T-helper 1 cell treated with Interleukin-12 subunit alpha and Interleukin-12 subunit beta and Interleukin-4 antibody, amounts not matched to agents 30 μg/mL and 1 μg/mL, for 36 hours (primary cell): Measurements from ENCODE around the gene TJP1.
A peak's percentile ranks its signal among the peaks of the same experiment; 100 is the strongest.

Source experiments
- H3K27ac Mint-ChIP-seq: one replicate; pipeline ENCODE4 v1.8.0; 2021; ENCODE audit warnings: mild to moderate bottlenecking, mixed read lengths
- H3K27me3 Mint-ChIP-seq: one replicate; pipeline ENCODE4 v1.8.0; 2021; ENCODE audit warnings: low read depth, mixed read lengths
- H3K36me3 Mint-ChIP-seq: one replicate; pipeline ENCODE4 v1.8.0; 2021; ENCODE audit warnings: low read depth, mixed read lengths
- H3K4me1 Mint-ChIP-seq: one replicate; pipeline ENCODE4 v1.8.0; 2021; ENCODE audit warnings: low read depth, mixed read lengths
- H3K4me3 Mint-ChIP-seq: one replicate; pipeline ENCODE4 v1.8.0; 2021; ENCODE audit warnings: mild to moderate bottlenecking, moderate library complexity, mixed read lengths
- H3K9me3 Mint-ChIP-seq: one replicate; pipeline ENCODE4 v1.8.0; 2021; ENCODE audit warnings: mixed read lengths

Gene TJP1

GRCh38 chr15:29822100-29822683 is at the start of gene TJP1:
TJP1 (minus strand) TSS chr15:29822468; CDS start chr15:29822028, 440 bp downstream.
- Mint-ChIP-seq H3K9me3 (peaks cover 25% of the 10 kb centered on the region), H3K27me3 (peaks cover 64% of the 10 kb centered on the region), H3K27ac (peak within 1 kb of the TSS; percentile 23), H3K36me3 (peaks cover 4% of the 10 kb centered on the region), H3K4me1 (peaks cover 9% of the 10 kb centered on the region), H3K4me3 (no peak within 1 kb of the TSS)

DNA sequence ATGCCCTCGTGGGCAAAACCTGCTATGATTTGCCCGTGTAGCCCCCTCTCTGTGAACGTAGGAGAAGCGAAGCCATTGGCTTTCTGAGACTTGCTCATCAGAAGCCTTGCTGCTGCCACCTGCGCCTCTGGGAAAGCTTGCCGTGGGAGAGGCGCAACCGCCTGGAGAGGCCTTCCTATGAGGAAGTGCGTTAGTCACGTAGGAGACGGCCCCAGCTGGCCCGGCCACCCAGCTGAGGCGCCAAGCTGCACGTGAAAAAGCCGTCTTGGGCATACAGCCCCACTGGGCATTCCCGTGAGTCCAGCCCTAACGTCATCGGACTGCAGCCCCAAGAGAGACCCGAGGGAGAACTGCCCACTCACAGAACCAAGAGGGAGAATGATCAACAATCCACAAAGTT is 49.1 kb upstream of the TJP1 start:
- Mint-ChIP-seq H3K36me3 (no peaks in the 10 kb centered on the region), H3K27ac (no peak overlapping the region), H3K9me3 (no peaks in the 10 kb centered on the region), H3K4me1 (no peaks in the 10 kb centered on the region), H3K27me3 (peaks cover 4% of the 10 kb centered on the region), H3K4me3 (no peak overlapping the region)

DNA sequence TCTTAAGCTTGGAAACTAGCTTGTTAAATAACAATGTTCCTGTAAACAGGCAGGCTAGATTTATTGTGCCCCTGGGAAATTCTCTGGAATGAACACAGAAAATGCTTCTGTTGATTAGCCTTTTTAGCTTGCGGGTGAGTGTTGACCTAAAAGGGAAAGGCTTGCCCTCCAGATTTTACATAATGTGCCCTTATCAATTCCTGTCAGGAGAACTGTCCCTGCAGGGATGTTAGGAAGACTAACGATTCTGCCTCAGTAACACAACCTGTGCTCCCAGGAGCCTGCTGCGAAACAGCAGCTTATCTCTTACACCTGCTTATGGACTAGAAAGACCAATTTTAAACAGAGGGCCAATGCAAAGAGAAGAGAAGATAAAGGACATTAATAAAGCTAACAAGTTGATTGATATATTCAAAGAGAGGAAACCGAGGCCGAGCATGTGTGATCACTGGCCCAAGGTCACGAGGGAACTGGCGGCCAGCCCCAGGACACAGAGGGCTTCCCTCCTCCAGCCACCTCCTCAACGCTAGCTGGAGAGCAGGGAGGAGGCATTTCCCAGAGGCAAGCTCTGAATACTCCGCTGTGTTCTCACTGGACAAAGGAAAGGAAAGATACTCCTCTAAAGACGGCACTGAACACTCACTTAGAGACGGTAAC is 48.4 kb upstream of the TJP1 start:
- no peaks in the 10 kb centered on the region for H3K4me1 Mint-ChIP-seq
- H3K27me3 Mint-ChIP-seq = peaks cover 4% of the 10 kb centered on the region
- no peak overlapping the region for H3K4me3 Mint-ChIP-seq
- no peak overlapping the region for H3K27ac Mint-ChIP-seq
- H3K9me3 Mint-ChIP-seq = no peaks in the 10 kb centered on the region
- no peaks in the 10 kb centered on the region for H3K36me3 Mint-ChIP-seq

- peaks cover 4% of the 10 kb centered on the region for H3K27me3 Mint-ChIP-seq
- H3K9me3 Mint-ChIP-seq = no peaks in the 10 kb centered on the region
- no peaks in the 10 kb centered on the region for H3K4me1 Mint-ChIP-seq
- no peak overlapping the region for H3K4me3 Mint-ChIP-seq
- no peak overlapping the region for H3K27ac Mint-ChIP-seq
- H3K36me3 Mint-ChIP-seq = no peaks in the 10 kb centered on the region
These were observed 45.2 kb upstream of the TJP1 start for GRCh38 chr15:29867241-29868000.

DNA sequence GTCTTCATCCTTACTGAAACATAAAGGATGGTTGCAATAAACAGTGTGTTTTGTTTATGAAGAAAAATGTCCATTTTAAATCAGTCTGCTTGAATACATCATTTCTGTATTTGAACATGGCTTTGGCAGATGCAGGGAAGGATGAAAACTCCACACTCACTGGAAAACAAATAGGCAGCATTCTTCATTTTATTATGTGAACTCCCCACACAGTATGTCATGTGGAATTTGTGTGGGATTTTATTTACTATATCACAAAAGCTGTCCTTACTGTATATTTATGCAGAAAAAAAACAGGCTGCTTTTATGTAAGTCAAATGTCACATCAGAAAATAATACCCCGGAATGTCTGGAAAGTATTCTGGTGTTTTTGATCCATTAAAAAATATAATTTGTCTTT is 44.1 kb upstream of the TJP1 start:
- Mint-ChIP-seq H3K4me1 (no peaks in the 10 kb centered on the region), H3K9me3 (no peaks in the 10 kb centered on the region), H3K36me3 (no peaks in the 10 kb centered on the region), H3K4me3 (no peak overlapping the region), H3K27me3 (no peaks in the 10 kb centered on the region), H3K27ac (no peak overlapping the region)

GRCh38 chr15:29864501-29864900 is 42.2 kb upstream of the TJP1 start:
- no peaks in the 10 kb centered on the region for H3K9me3 Mint-ChIP-seq
- no peaks in the 10 kb centered on the region for H3K36me3 Mint-ChIP-seq
- no peak overlapping the region for H3K27ac Mint-ChIP-seq
- no peaks in the 10 kb centered on the region for H3K27me3 Mint-ChIP-seq
- H3K4me3 Mint-ChIP-seq = no peak overlapping the region
- no peaks in the 10 kb centered on the region for H3K4me1 Mint-ChIP-seq

GRCh38 chr15:29863438-29863837 is 41.2 kb upstream of the TJP1 start:
- H3K27ac Mint-ChIP-seq = no peak overlapping the region
- H3K4me1 Mint-ChIP-seq = no peaks in the 10 kb centered on the region
- H3K27me3 Mint-ChIP-seq = no peaks in the 10 kb centered on the region
- no peaks in the 10 kb centered on the region for H3K36me3 Mint-ChIP-seq
- H3K4me3 Mint-ChIP-seq = no peak overlapping the region
- no peaks in the 10 kb centered on the region for H3K9me3 Mint-ChIP-seq

GRCh38 chr15:29862271-29862670 is 40.0 kb upstream of the TJP1 start:
- H3K36me3 Mint-ChIP-seq = no peaks in the 10 kb centered on the region
- no peaks in the 10 kb centered on the region for H3K4me1 Mint-ChIP-seq
- no peak overlapping the region for H3K4me3 Mint-ChIP-seq
- H3K27me3 Mint-ChIP-seq = no peaks in the 10 kb centered on the region
- no peaks in the 10 kb centered on the region for H3K9me3 Mint-ChIP-seq
- H3K27ac Mint-ChIP-seq = no peak overlapping the region

DNA sequence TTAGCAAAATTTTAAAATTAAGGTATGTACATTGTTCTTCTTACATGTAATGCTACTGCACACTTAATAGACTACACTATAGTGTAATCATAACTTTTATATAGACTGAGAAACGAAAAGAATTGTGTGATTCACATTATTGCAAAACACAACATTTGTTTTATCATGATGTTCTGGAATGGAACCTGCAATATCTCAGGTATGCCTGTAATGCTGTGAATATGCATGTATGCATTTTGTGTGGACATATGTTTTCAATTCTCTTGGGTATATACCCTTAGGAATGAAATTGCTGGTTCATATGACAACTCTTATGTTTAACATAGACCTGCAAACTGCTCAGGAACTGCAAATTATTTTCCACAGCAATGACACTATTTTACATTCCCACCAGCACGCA is 38.6 kb upstream of the TJP1 start:
- Mint-ChIP-seq H3K27me3 (no peaks in the 10 kb centered on the region), H3K36me3 (no peaks in the 10 kb centered on the region), H3K9me3 (no peaks in the 10 kb centered on the region), H3K27ac (no peak overlapping the region), H3K4me3 (no peak overlapping the region), H3K4me1 (no peaks in the 10 kb centered on the region)

GRCh38 chr15:29859973-29860715 is 37.9 kb upstream of the TJP1 start:
- no peaks in the 10 kb centered on the region for H3K9me3 Mint-ChIP-seq
- H3K4me1 Mint-ChIP-seq = no peaks in the 10 kb centered on the region

DNA sequence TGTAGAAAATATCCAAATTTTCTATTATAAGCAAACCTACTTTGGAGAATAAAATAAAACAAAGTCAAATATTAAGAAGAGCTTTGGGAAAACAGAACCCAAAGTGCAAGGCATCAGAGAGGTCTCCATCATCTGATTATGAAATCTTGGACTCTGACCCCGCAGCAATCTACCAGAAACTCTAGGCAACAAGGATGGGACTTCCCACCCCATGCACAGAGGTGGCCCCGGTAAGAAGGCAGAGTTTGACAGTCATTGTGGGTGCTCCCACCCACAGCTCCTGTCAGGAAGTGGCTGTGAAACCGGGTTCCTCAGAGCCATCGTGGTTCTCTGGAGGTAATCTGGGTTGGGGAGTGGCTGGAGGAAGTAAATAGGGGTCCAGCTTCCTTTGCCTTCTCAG is 37.0 kb upstream of the TJP1 start:
- H3K27me3 Mint-ChIP-seq = no peaks in the 10 kb centered on the region
- H3K9me3 Mint-ChIP-seq = no peaks in the 10 kb centered on the region
- no peak overlapping the region for H3K4me3 Mint-ChIP-seq
- H3K27ac Mint-ChIP-seq = no peak overlapping the region
- H3K4me1 Mint-ChIP-seq = no peaks in the 10 kb centered on the region
- no peaks in the 10 kb centered on the region for H3K36me3 Mint-ChIP-seq

More at GRCh38 chr15:29859973-29860715, 37.9 kb upstream of the TJP1 start:
- Mint-ChIP-seq H3K27ac (no peak overlapping the region), H3K4me3 (no peak overlapping the region), H3K27me3 (no peaks in the 10 kb centered on the region), H3K36me3 (no peaks in the 10 kb centered on the region)

DNA sequence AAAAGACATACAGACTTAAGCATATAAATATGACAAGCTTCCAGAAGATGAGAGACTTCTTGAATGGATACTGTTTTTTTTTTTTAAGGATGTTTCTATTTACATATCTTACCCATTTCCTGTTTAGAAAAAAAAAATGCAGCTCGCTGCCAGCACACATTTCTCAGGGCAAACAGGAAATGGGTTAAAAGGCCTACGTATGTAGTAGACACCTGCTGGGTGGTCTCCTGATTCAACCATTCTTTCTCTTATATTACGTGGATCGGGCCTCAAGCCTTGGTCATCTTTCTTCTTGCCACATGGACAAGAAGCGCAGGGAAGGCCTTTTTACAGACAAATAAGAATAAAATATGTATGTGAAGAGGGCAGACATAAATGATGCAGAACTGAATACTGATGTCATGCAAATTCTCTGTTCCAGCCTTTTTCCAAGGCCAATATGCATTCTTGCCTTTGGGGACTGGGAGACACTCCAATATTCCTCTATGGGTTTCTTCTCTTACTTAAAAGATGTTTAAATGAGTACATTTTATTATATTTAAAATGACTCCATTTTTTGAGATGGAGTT is 35.0 kb upstream of the TJP1 start:
- no peaks in the 10 kb centered on the region for H3K9me3 Mint-ChIP-seq
- H3K4me1 Mint-ChIP-seq = no peaks in the 10 kb centered on the region
- H3K27me3 Mint-ChIP-seq = no peaks in the 10 kb centered on the region
- no peak overlapping the region for H3K27ac Mint-ChIP-seq
- H3K36me3 Mint-ChIP-seq = no peaks in the 10 kb centered on the region
- no peak overlapping the region for H3K4me3 Mint-ChIP-seq

DNA sequence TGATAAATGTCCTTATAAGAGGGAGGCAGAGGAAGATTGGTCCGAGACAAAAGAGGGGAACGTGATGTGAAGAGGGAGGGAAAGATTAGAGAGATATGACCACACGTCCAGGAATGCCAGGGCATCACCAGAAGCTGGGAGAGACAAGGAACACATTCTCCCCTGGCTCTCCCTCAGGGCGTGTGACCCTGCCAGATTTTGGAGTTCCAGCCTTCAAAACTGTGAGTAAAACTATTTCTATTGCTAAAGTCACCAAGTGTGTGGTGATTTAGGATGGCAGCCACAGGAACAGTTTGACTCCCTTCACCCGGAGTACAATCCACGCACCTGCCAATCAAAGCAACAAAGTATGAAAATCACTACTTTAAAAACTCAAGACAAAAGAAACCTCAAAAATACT is 32.1 kb upstream of the TJP1 start:
- Mint-ChIP-seq H3K27me3 (no peaks in the 10 kb centered on the region), H3K4me3 (no peak overlapping the region), H3K36me3 (no peaks in the 10 kb centered on the region), H3K4me1 (no peaks in the 10 kb centered on the region), H3K9me3 (peaks cover 3% of the 10 kb centered on the region), H3K27ac (no peak overlapping the region)

DNA sequence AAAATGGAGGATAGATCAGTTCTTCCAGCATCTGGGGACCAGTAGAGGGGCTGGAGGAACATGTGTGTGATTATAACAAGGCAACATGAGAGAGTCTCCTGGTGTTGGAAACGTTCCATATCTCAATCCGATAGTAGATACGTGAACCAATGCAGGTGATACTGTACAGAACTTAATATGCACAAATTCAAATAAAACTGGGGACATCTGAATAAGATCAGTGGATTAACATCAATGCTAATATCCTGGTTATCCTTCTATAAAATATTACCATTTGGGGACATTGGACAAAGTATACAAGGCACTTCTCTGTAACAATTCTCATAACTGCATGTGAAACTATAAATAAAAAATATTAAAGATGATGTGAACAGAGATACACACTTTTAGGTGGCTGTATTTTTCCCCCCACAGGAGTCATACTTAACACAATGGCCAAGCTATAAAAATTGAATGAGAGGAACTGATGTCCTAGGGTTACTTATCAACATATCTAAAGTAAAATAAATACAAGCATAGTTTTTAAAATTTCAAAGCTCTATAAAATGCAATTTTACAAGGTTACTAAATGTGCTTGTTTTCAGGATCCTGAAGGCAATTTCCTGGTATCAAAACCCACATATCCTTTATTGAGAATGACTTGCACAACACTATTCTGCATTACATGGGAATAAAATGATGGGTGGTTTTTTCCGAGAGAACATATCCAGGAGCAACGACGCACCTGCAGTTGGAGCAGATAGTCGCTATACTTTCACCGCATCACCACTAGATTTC is 31.1 kb upstream of the TJP1 start:
- Mint-ChIP-seq H3K36me3 (no peaks in the 10 kb centered on the region), H3K27me3 (no peaks in the 10 kb centered on the region), H3K27ac (no peak overlapping the region), H3K4me1 (no peaks in the 10 kb centered on the region), H3K4me3 (no peak overlapping the region), H3K9me3 (peaks cover 3% of the 10 kb centered on the region)
